Measurements from ENCODE around the gene DDX25.

DDX25 gene

GRCh38 chr11:125892071-125892470 lies 12.2 kb upstream of the DDX25 start:
- Histone ChIP-seq H3K9me3 (ENCODE audit: insufficient read depth, low read length) (no peaks in the 10 kb centered on the region), H3K79me2 (ENCODE audit: insufficient read depth, low read length) (no peaks in the 10 kb centered on the region), H3K4me2 (ENCODE audit: low read depth, low read length, poor library complexity, severe bottlenecking) (no peak overlapping the region), H4K20me1 (ENCODE audit: low read depth, low read length) (no peaks in the 10 kb centered on the region), H3K9ac (ENCODE audit: low read length) (no peak overlapping the region), H2AFZ (ENCODE audit: low read depth, low read length, severe bottlenecking) (no peak overlapping the region), H3K36me3 (ENCODE audit: low read length) (no peaks in the 10 kb centered on the region), H3K9me2 (replicated peaks; ENCODE audit: insufficient read depth, low read length) (no peaks in the 10 kb centered on the region), H3K27me3 (ENCODE audit: low read length) (no peaks in the 10 kb centered on the region), H3K27ac (ENCODE audit: low read depth, low read length) (no peak overlapping the region), H3K4me3 (ENCODE audit: insufficient read depth, low read length, poor library complexity, severe bottlenecking) (no peak overlapping the region), H3F3A (ENCODE audit: insufficient read depth) (no peaks in the 10 kb centered on the region)
- no peak for TF ChIP-seq EZH2phosphoT487 (conservative IDR thresholded peaks at IDR 0.05; ENCODE audit: low read length)
- no peak for TF ChIP-seq CTCF (IDR thresholded peaks at IDR 0.05; ENCODE audit: insufficient read depth, low read length, poor library complexity, severe bottlenecking)

GRCh38 chr11:125892994-125893393 lies 11.3 kb upstream of the DDX25 start:
- H3K4me2 ChIP-seq (ENCODE audit: low read depth, low read length, poor library complexity, severe bottlenecking): no peak overlapping the region
- H3K79me2 ChIP-seq (ENCODE audit: insufficient read depth, low read length): no peaks in the 10 kb centered on the region
- no peaks in the 10 kb centered on the region for H3K9me2 ChIP-seq (replicated peaks; ENCODE audit: insufficient read depth, low read length)
- TF ChIP-seq EZH2phosphoT487 (conservative IDR thresholded peaks at IDR 0.05; ENCODE audit: low read length) (no peak), CTCF (IDR thresholded peaks at IDR 0.05; ENCODE audit: insufficient read depth, low read length, poor library complexity, severe bottlenecking) (no peak)
- H3F3A ChIP-seq (ENCODE audit: insufficient read depth): no peaks in the 10 kb centered on the region
- H3K27me3 ChIP-seq (ENCODE audit: low read length): no peaks in the 10 kb centered on the region
- no peaks in the 10 kb centered on the region for H3K36me3 ChIP-seq (ENCODE audit: low read length)
- no peak overlapping the region for H2AFZ ChIP-seq (ENCODE audit: low read depth, low read length, severe bottlenecking)
- no peak overlapping the region for H3K9ac ChIP-seq (ENCODE audit: low read length)
- H3K27ac ChIP-seq (ENCODE audit: low read depth, low read length): no peak overlapping the region
- no peaks in the 10 kb centered on the region for H4K20me1 ChIP-seq (ENCODE audit: low read depth, low read length)
- H3K9me3 ChIP-seq (ENCODE audit: insufficient read depth, low read length): no peaks in the 10 kb centered on the region
- H3K4me3 ChIP-seq (ENCODE audit: insufficient read depth, low read length, poor library complexity, severe bottlenecking): no peak overlapping the region

GRCh38 chr11:125901872-125902271 lies 2.4 kb upstream of the DDX25 start:
- Histone ChIP-seq H3K79me2 (ENCODE audit: insufficient read depth, low read length) (peaks cover 12% of the 10 kb centered on the region; the same call in 1 of the 2 replicates), H3K9me2 (replicated peaks; ENCODE audit: insufficient read depth, low read length) (no peaks in the 10 kb centered on the region), H2AFZ (ENCODE audit: low read depth, low read length, severe bottlenecking) (no peak overlapping the region), H3K9ac (ENCODE audit: low read length) (no peak overlapping the region), H3K4me3 (ENCODE audit: insufficient read depth, low read length, poor library complexity, severe bottlenecking) (no peak overlapping the region), H3F3A (ENCODE audit: insufficient read depth) (no peaks in the 10 kb centered on the region), H3K27ac (ENCODE audit: low read depth, low read length) (no peak overlapping the region), H4K20me1 (ENCODE audit: low read depth, low read length) (no peaks in the 10 kb centered on the region), H3K9me3 (ENCODE audit: insufficient read depth, low read length) (no peaks in the 10 kb centered on the region), H3K27me3 (ENCODE audit: low read length) (no peaks in the 10 kb centered on the region), H3K4me2 (ENCODE audit: low read depth, low read length, poor library complexity, severe bottlenecking) (peak overlapping the region; percentile 67), H3K36me3 (ENCODE audit: low read length) (no peaks in the 10 kb centered on the region)
- no peak for TF ChIP-seq CTCF (IDR thresholded peaks at IDR 0.05; ENCODE audit: insufficient read depth, low read length, poor library complexity, severe bottlenecking)
- no peak for TF ChIP-seq EZH2phosphoT487 (conservative IDR thresholded peaks at IDR 0.05; ENCODE audit: low read length)

Measured in SU-DHL-6 (cell line).